Psoas muscle (tissue), 8 donors: ENCODE results near the gene ERI2. TPM values are rescaled to one million over a fixed set of nuclear protein-coding genes. Genes with fewer than 3 reads are reported as not detected.
"Not testable (repeated sequence)": the region's sequence is repeated elsewhere in the genome, so short reads cannot be mapped to it uniquely, and the experiment has no call there.

Experiments
- ATAC-seq, 4 donors: fragments of 200-7000 bp; cut with Tn5 transposase; one replicate each; pipeline ENCODE4 v1.9.1; 2020; ENCODE audit warnings: moderate library complexity in 3 of 4, mild to moderate bottlenecking in 2 of 4
- DNase-seq, 2 donors: peaks; one replicate each; pipeline ENCODE4 v3.0.0-alpha.2; 2020
- H3K27ac ChIP-seq: fragments of 200-600 bp; one replicate; pipeline ENCODE4 v1.8.0; 2022
- H3K27me3 ChIP-seq, 3 donors: fragments of 200-600 bp in 1 of 3; one replicate each; pipeline versions ENCODE4 v1.6.1 to v1.8.0; 2013 to 2022; ENCODE audit warnings: low read length in 2 of 3, mild to moderate bottlenecking in 2 of 3, moderate library complexity in 1 of 3; ENCODE audit not compliant: insufficient read depth in 3 of 3
- H3K36me3 ChIP-seq, 2 donors: fragments of 200-600 bp in 1 of 2; one replicate each; pipeline versions ENCODE4 v1.6.1 to v1.8.0; 2013 to 2022; ENCODE audit warnings: low read depth in 1 of 2, mild to moderate bottlenecking in 1 of 2, moderate library complexity in 1 of 2; ENCODE audit not compliant: insufficient read depth in 1 of 2
- H3K4me1 ChIP-seq: fragments of 200-600 bp; one replicate; pipeline ENCODE4 v1.8.0; 2022
- H3K4me3 ChIP-seq: fragments of 200-600 bp; one replicate; pipeline ENCODE4 v1.8.0; 2022; ENCODE audit warnings: mild to moderate bottlenecking
- H3K9me3 ChIP-seq: fragments of 200-600 bp; one replicate; pipeline ENCODE4 v1.8.0; 2022
- WGBS, 3 donors: extraction: QIAGEN DNeasy Blood & Tissue Kit; methylation state at CpG; one replicate each; pipeline versions ENCODE4 v1.1.6 to v1.1.7; 2013; 5-methylcytosine and 5-hydroxymethylcytosine counted together
- intact Hi-C, 2 donors: fragments of 100-400 bp; cut with DNase I; formaldehyde crosslinking; loops; one replicate each; pipeline versions ENCODE4 v1.11.0 to v1.14.2; 2022
- polyA plus RNA-seq, 3 donors: library from polyadenylated mRNA; stranded (reverse); fragments of 200-250 nt; gene quantifications; one replicate each; pipeline ENCODE4 v1.2.3, GENCODE V29; 2013
- total RNA-seq, 4 donors: library from RNA; stranded (reverse); fragmentation: NEBNext Ultra II Directional in 2 of 4; extraction: Animal tissue kit (Norgen Biotek cat#: 25700) in 2 of 4; gene quantifications; one replicate each; pipeline versions ENCODE4 v1.2.1 to v1.2.4, GENCODE V29; 2021 to 2023
- TF ChIP-seq, protein P1 (sequence below): fragments of 200-600 bp; IDR thresholded peaks from one replicate; pipeline ENCODE4 v1.8.0; 2022; ENCODE audit warnings: antibody characterized with exemption
- donor health status: healthy with polysubstance abuse.
- donor health status: DM: no; HTN: no; CAD: no; lungs with moderate emphysema.
- donor health status: Bipolar disorder and iron deficiency.
- donor health status: healthy.
- donor health status: DM: yes; HTN: yes; CAD: no.
- donor health status: DM: no; HTN: no; CAD: no.
- donor health status: DM: no; HTN: no; CAD: no.
- donor health status: DM: yes; HTN: yes; CAD: no.

Gene ERI2
- total and polyA plus RNA-seq, 7 donors = 3.6 to 14.9 (median 6.5) TPM

DNA sequence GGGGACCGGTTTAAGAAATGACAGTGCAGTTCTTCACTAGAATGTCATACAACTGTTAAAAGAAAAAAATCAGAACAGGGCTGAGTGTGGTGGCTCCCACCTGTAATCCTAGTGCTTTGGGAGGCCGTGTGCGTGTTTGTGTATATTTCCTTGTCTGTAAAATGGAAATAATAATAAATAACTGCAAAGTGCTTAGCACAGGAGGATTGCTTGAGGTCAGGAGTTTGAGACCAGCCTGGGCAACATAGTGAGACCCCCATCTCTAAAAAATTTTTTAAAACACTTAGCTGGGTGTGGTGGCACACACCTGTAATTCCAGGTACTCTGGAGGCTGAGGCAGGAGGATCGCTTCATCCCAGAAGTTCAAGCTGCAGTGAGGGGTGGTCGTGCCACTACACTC is 40.0 kb downstream of the ERI2 start:
- Histone ChIP-seq H3K4me3 (no peak overlapping the region), H3K4me1 (no peaks in the 10 kb centered on the region), H3K27ac (no peak overlapping the region), H3K9me3 (no peaks in the 10 kb centered on the region), H3K36me3 (no peaks in the 10 kb centered on the region), H3K27me3 (no peaks in the 10 kb centered on the region)
- intact Hi-C loops = no loop called here
- WGBS, 3 donors = 85 to 91% (median 90%) methylated on average over 5 of the region's 5 CpGs
- TF ChIP-seq, protein P1, sequence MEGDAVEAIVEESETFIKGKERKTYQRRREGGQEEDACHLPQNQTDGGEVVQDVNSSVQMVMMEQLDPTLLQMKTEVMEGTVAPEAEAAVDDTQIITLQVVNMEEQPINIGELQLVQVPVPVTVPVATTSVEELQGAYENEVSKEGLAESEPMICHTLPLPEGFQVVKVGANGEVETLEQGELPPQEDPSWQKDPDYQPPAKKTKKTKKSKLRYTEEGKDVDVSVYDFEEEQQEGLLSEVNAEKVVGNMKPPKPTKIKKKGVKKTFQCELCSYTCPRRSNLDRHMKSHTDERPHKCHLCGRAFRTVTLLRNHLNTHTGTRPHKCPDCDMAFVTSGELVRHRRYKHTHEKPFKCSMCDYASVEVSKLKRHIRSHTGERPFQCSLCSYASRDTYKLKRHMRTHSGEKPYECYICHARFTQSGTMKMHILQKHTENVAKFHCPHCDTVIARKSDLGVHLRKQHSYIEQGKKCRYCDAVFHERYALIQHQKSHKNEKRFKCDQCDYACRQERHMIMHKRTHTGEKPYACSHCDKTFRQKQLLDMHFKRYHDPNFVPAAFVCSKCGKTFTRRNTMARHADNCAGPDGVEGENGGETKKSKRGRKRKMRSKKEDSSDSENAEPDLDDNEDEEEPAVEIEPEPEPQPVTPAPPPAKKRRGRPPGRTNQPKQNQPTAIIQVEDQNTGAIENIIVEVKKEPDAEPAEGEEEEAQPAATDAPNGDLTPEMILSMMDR = no peak
- no peak for DNase-seq
- ATAC-seq = no peak

DNA sequence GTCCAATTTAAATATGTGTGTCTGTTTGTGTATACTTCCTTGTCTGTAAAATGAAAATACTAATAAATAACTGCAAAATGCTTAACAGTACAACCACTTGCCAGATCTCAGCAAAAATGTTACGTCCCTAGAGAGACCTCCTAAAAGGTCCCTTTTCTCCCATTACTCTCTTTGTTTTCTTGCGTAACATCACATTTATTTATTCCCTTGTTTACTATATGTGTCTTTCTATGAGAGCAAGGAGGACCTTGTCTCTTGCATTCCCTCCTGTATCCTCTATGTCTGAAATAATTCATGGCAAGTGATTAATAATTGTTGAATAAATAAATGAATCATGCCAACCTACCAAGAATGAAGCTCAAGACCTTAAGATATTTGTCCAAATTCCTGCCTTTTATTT is 40.5 kb downstream of the ERI2 start:
- DNase-seq (no peak), ATAC-seq (no peak)
- TF ChIP-seq, protein P1 = no peak
- no peak overlapping the region for H3K27ac ChIP-seq
- 90 to 96% (median 95%) methylated on average over 2 of the region's 2 CpGs for WGBS, 3 donors
- H3K4me1 ChIP-seq = no peaks in the 10 kb centered on the region
- no peaks in the 10 kb centered on the region for H3K27me3 ChIP-seq
- H3K36me3 ChIP-seq = no peaks in the 10 kb centered on the region
- H3K4me3 ChIP-seq = no peak overlapping the region
- intact Hi-C loops = no loop called here
- no peaks in the 10 kb centered on the region for H3K9me3 ChIP-seq

DNA sequence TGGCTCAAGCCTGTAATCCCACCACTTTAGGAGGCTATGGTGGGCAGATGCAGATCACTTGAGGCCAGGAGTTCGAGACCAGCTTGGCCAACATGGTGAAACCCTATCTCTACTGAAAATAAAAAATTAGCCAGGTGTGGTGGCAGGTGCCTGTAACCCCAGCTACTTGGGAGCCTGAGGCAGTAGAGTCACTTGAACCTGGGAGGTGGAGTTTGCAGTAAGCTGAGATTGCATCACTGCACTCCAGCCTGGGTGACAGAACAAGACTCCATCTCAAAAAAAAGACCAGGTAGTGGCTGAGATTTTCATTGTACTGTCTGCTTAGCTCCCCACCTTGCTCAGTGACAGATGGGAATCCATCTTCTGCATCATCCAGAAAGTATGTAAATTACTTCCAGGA is 41.8 kb downstream of the ERI2 start:
- H3K4me1 ChIP-seq, ATAC-seq, H3K9me3 ChIP-seq, DNase-seq, H3K27ac ChIP-seq, intact Hi-C loops, H3K4me3 ChIP-seq, H3K36me3 ChIP-seq, H3K27me3 ChIP-seq: not testable (repeated sequence)
- WGBS, 3 donors = 37 to 63% (median 49%) methylated on average over 1 of the region's 1 CpG

DNA sequence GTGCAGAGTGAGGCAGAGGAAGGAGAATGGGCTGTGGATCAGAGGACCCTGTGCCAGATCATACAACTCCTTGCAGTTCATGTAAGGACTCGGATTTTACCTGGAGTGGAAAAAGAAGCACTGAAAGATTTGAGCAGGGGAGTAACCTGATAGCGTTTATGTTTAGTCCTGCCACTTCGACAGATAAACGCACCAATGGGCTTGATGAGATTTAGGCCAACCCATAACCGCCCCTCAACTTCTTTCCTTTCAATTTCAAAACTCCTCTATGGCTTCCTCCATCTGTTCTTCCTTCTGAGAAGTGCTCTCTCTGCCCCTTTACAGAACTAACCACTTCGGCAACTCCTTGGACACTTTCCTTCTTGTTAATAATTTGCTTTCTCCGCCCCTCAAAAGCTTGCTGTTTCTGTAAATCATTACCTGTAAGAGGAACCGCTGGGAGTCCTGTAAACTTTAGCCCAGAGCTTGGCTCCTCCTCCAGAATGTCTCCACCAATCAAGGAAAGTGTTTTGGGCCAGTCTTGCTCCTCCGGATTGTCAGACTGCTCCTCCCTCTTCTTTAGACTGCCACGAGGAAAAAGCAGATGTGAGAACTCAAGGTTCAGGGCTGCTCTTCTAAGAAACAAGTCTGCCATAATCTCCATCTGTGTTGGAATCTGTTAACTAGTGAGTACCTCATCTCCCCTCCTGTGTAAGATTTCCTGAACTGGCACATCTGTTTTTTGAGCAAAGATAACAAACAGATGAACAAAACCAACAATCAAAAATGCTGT is 42.6 kb downstream of the ERI2 start, which contains the start of gene ACSM3:
Gene ACSM3 (plus strand): TSS at position 554 of the 772 bp plus-strand sequence. CDS start 6,021 bp downstream, outside the sequence.
- intact Hi-C loops = no loop called here
- H3K9me3 ChIP-seq = no peaks in the 10 kb centered on the region
- WGBS, 3 donors = 31 to 34% (median 33%) methylated on average over 10 of the region's 10 CpGs
- no peaks in the 10 kb centered on the region for H3K36me3 ChIP-seq
- no peak within 1 kb of the TSS for H3K27ac ChIP-seq
- no peaks in the 10 kb centered on the region for H3K27me3 ChIP-seq
- peak within 1 kb of the TSS; percentile 45 for H3K4me3 ChIP-seq
- DNase-seq (no peak), ATAC-seq (peak; percentile 59 to 73 (median 70))
- TF ChIP-seq, protein P1 = no peak
- H3K4me1 ChIP-seq = no peaks in the 10 kb centered on the region

DNA sequence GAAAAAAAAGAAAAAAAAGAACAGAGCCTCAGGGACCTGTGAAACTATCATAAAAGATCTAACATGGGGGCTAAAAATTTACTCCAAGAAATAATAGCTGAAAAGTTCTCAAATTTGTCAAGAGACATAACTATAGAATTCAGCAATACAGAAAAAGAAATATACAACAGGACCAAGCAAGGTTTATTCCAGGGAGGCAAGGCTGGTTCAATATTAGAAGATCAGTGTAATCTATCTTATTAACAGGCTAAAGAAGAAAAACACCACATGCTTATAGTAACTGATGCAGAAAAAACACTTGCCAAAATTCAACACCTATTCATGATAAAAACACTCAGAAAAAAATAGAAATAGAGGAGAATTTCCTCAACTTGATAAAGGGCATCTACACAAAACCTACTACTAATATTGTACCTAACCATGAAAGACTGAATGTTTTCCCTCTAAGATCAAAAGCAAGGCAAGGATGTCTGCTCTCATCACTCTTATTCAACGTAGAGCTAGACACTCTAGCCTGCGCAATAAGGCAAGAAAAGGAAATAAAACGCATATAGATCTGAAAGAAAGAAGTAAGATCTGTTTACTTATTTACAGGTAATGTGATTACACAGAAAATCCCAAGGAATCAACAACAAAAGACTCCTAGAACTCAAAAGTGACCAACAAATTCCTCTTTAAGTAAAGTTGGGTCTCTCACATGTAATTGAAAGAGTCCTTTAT is 43.7 kb downstream of the ERI2 start:
- no peak overlapping the region for H3K27ac ChIP-seq

More for the DNA sequence above, 43.7 kb downstream of the ERI2 start:
- Histone ChIP-seq H3K4me3 (no peak overlapping the region), H3K9me3 (no peaks in the 10 kb centered on the region), H3K27me3 (no peaks in the 10 kb centered on the region), H3K4me1 (no peaks in the 10 kb centered on the region), H3K36me3 (no peaks in the 10 kb centered on the region)
- ATAC-seq = no peak
- intact Hi-C loops = no loop called here
- no peak for DNase-seq
- 90 to 98% (median 96%) methylated on average over 3 of the region's 3 CpGs for WGBS, 3 donors
- TF ChIP-seq, protein P1 = no peak
